HepG2 (cell line): ENCODE data around the gene CHST14. TPM values are rescaled to one million over a fixed set of nuclear protein-coding genes. Genes with fewer than 3 reads are reported as not detected.

Experiments used
- FOXJ3 ChIP-seq: sonication (generic); formaldehyde crosslinking; IDR thresholded peaks from 2 replicates; pipeline ENCODE4 v1.4.0; 2020; ENCODE audit warnings: missing genetic modification reagents, mild to moderate bottlenecking, borderline replicate concordance
- HDAC6 ChIP-seq: fragments of 200-600 bp; sonication (generic); IDR thresholded peaks from 2 replicates; pipeline ENCODE4 v1.7.0; 2017; ENCODE audit warnings: mild to moderate bottlenecking, antibody characterized with exemption, low read length, low read depth
- NCOR1 ChIP-seq: fragments of 200-600 bp; sonication (generic); IDR thresholded peaks from 2 replicates; pipeline ENCODE4 v1.7.0; 2017; ENCODE audit warnings: antibody characterized with exemption, low read length, borderline replicate concordance
- ZNF44 ChIP-seq: sonication (generic); formaldehyde crosslinking; IDR thresholded peaks from 2 replicates; pipeline ENCODE4 v1.5.1; 2020; ENCODE audit warnings: mild to moderate bottlenecking, missing genetic modification reagents
- polyA plus RNA-seq, 8 experiments: library from polyadenylated mRNA; depleted of rRNA in 3 of 8; stranded (reverse) in 7 of 8; unstranded in 1 of 8; fragments of >200 nt; fragmentation: Illumina TruSeq in 4 of 8; extraction: Trizol in 4 of 8; gene quantifications; 2 replicates each; pipeline versions ENCODE4 v1.2.1 to v1.2.3, GENCODE V29; 2011 to 2016; ENCODE audit warnings: low read depth in 4 of 8, missing spikeins in 1 of 8, mixed read lengths in 1 of 8; ENCODE audit not compliant: insufficient read depth in 1 of 8
- total RNA-seq, 5 experiments: library from RNA; depleted of rRNA; stranded (reverse); fragments of >200 nt; fragmentation: Illumina TruSeq; extraction: Trizol; gene quantifications; 2 replicates each; pipeline ENCODE4 v1.2.3, GENCODE V29; 2016; ENCODE audit warnings: low read depth in 1 of 5
- TF ChIP-seq, protein P1 (sequence below): fragments of 450-650 bp; IDR thresholded peaks from 2 replicates; pipeline ENCODE4 v1.6.1; 2017
- TF ChIP-seq, protein P2 (sequence below), 2 experiments: sonication (generic) in 1 of 2; formaldehyde crosslinking in 1 of 2; IDR thresholded peaks; 2 replicates each; pipeline versions ENCODE4 v1.5.1 to v1.6.1; 2011 to 2020; ENCODE audit warnings: borderline replicate concordance in 1 of 2, low read depth in 1 of 2, low read length in 1 of 2, mild to moderate bottlenecking in 1 of 2, missing genetic modification reagents in 1 of 2, moderate library complexity in 1 of 2
- TF ChIP-seq, protein P3 (sequence below): sonication (generic); formaldehyde crosslinking; IDR thresholded peaks from 2 replicates; pipeline ENCODE4 v1.8.1; 2023; ENCODE audit warnings: missing genetic modification reagents, mild to moderate bottlenecking, borderline replicate concordance
- TF ChIP-seq, protein P4 (sequence below): IDR thresholded peaks from 2 replicates; pipeline ENCODE4 v1.6.1; 2016; ENCODE audit warnings: mild to moderate bottlenecking
- TF ChIP-seq, protein P5 (sequence below): sonication (generic); formaldehyde crosslinking; IDR thresholded peaks from 2 replicates; pipeline ENCODE4 v1.5.0; 2020; ENCODE audit warnings: mild to moderate bottlenecking, missing genetic modification reagents, borderline replicate concordance
- TF ChIP-seq, protein P6 (sequence below): sonication (generic); formaldehyde crosslinking; IDR thresholded peaks from 2 replicates; pipeline ENCODE4 v1.9.0; 2021; ENCODE audit warnings: mild to moderate bottlenecking, missing genetic modification reagents

The CHST14 gene
- total and polyA plus RNA-seq, 2 of the 13 experiments (the other 11 are each of a cell fraction or from before 2014, with no cell fraction given), result 8.9 to 12.4 TPM

DNA sequence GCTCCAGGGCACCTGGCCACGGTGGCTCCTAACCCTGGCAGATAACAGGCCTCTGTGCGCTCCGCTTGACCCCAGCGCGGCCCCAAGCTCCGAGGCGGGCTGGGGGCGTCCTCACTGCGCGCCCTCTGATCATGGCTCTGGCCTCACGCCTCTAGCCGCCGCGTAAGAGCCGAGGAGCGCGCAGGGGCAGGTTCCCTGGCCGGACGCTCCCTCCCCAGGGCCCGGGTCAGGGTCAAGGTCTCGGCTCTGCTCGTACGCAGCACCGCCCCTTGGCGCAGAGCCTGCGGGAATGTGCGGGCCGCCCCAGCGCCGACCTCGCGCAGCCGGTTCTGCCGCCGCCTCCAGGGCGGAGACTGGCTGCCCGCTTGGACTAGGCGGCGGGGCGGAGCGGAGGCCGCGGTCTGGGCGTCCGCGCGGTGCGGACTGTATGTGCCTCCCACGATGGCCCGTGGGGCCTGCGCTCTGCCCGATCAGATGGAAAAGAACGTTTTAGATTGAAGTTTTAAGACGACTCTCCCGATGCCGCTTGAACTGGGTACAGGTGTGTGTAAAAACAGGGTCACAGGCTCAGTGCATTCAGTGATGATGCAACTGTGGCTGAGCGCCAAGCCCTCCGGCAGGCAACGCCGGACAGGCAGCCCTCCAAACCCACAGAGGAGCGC, 40.8 kb downstream of the CHST14 start (continued):
- TF ChIP-seq, protein P1, sequence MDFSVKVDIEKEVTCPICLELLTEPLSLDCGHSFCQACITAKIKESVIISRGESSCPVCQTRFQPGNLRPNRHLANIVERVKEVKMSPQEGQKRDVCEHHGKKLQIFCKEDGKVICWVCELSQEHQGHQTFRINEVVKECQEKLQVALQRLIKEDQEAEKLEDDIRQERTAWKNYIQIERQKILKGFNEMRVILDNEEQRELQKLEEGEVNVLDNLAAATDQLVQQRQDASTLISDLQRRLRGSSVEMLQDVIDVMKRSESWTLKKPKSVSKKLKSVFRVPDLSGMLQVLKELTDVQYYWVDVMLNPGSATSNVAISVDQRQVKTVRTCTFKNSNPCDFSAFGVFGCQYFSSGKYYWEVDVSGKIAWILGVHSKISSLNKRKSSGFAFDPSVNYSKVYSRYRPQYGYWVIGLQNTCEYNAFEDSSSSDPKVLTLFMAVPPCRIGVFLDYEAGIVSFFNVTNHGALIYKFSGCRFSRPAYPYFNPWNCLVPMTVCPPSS, result no peak
- peak; percentile 14; the same call in 1 of the 2 replicates for TF ChIP-seq FOXJ3 (CRISPR knock-in tag)
- TF ChIP-seq, protein P2, sequence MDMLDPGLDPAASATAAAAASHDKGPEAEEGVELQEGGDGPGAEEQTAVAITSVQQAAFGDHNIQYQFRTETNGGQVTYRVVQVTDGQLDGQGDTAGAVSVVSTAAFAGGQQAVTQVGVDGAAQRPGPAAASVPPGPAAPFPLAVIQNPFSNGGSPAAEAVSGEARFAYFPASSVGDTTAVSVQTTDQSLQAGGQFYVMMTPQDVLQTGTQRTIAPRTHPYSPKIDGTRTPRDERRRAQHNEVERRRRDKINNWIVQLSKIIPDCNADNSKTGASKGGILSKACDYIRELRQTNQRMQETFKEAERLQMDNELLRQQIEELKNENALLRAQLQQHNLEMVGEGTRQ (IDR thresholded peaks at IDR 0.05; ENCODE audit: low read depth, low read length), result no peak
- TF ChIP-seq, protein P2 (CRISPR knock-in tag; IDR thresholded peaks at IDR 0.05; ENCODE audit: borderline replicate concordance), result no peak
- no peak for TF ChIP-seq NCOR1
- TF ChIP-seq, protein P3, sequence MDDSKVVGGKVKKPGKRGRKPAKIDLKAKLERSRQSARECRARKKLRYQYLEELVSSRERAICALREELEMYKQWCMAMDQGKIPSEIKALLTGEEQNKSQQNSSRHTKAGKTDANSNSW (CRISPR knock-in tag), result no peak
- no peak for TF ChIP-seq HDAC6
- TF ChIP-seq ZNF44 (CRISPR knock-in tag), result peak; percentile 80; the same call in 1 of the 2 replicates
- TF ChIP-seq, protein P4, sequence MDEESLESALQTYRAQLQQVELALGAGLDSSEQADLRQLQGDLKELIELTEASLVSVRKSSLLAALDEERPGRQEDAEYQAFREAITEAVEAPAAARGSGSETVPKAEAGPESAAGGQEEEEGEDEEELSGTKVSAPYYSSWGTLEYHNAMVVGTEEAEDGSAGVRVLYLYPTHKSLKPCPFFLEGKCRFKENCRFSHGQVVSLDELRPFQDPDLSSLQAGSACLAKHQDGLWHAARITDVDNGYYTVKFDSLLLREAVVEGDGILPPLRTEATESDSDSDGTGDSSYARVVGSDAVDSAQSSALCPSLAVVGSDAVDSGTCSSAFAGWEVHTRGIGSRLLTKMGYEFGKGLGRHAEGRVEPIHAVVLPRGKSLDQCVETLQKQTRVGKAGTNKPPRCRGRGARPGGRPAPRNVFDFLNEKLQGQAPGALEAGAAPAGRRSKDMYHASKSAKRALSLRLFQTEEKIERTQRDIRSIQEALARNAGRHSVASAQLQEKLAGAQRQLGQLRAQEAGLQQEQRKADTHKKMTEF, result peak; percentile 82
- TF ChIP-seq, protein P5, sequence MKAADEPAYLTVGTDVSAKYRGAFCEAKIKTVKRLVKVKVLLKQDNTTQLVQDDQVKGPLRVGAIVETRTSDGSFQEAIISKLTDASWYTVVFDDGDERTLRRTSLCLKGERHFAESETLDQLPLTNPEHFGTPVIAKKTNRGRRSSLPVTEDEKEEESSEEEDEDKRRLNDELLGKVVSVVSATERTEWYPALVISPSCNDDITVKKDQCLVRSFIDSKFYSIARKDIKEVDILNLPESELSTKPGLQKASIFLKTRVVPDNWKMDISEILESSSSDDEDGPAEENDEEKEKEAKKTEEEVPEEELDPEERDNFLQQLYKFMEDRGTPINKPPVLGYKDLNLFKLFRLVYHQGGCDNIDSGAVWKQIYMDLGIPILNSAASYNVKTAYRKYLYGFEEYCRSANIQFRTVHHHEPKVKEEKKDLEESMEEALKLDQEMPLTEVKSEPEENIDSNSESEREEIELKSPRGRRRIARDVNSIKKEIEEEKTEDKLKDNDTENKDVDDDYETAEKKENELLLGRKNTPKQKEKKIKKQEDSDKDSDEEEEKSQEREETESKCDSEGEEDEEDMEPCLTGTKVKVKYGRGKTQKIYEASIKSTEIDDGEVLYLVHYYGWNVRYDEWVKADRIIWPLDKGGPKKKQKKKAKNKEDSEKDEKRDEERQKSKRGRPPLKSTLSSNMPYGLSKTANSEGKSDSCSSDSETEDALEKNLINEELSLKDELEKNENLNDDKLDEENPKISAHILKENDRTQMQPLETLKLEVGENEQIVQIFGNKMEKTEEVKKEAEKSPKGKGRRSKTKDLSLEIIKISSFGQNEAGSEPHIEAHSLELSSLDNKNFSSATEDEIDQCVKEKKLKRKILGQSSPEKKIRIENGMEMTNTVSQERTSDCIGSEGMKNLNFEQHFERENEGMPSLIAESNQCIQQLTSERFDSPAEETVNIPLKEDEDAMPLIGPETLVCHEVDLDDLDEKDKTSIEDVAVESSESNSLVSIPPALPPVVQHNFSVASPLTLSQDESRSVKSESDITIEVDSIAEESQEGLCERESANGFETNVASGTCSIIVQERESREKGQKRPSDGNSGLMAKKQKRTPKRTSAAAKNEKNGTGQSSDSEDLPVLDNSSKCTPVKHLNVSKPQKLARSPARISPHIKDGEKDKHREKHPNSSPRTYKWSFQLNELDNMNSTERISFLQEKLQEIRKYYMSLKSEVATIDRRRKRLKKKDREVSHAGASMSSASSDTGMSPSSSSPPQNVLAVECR (CRISPR knock-in tag), result peak; percentile 76; the same call in 1 of the 2 replicates
- TF ChIP-seq, protein P6, sequence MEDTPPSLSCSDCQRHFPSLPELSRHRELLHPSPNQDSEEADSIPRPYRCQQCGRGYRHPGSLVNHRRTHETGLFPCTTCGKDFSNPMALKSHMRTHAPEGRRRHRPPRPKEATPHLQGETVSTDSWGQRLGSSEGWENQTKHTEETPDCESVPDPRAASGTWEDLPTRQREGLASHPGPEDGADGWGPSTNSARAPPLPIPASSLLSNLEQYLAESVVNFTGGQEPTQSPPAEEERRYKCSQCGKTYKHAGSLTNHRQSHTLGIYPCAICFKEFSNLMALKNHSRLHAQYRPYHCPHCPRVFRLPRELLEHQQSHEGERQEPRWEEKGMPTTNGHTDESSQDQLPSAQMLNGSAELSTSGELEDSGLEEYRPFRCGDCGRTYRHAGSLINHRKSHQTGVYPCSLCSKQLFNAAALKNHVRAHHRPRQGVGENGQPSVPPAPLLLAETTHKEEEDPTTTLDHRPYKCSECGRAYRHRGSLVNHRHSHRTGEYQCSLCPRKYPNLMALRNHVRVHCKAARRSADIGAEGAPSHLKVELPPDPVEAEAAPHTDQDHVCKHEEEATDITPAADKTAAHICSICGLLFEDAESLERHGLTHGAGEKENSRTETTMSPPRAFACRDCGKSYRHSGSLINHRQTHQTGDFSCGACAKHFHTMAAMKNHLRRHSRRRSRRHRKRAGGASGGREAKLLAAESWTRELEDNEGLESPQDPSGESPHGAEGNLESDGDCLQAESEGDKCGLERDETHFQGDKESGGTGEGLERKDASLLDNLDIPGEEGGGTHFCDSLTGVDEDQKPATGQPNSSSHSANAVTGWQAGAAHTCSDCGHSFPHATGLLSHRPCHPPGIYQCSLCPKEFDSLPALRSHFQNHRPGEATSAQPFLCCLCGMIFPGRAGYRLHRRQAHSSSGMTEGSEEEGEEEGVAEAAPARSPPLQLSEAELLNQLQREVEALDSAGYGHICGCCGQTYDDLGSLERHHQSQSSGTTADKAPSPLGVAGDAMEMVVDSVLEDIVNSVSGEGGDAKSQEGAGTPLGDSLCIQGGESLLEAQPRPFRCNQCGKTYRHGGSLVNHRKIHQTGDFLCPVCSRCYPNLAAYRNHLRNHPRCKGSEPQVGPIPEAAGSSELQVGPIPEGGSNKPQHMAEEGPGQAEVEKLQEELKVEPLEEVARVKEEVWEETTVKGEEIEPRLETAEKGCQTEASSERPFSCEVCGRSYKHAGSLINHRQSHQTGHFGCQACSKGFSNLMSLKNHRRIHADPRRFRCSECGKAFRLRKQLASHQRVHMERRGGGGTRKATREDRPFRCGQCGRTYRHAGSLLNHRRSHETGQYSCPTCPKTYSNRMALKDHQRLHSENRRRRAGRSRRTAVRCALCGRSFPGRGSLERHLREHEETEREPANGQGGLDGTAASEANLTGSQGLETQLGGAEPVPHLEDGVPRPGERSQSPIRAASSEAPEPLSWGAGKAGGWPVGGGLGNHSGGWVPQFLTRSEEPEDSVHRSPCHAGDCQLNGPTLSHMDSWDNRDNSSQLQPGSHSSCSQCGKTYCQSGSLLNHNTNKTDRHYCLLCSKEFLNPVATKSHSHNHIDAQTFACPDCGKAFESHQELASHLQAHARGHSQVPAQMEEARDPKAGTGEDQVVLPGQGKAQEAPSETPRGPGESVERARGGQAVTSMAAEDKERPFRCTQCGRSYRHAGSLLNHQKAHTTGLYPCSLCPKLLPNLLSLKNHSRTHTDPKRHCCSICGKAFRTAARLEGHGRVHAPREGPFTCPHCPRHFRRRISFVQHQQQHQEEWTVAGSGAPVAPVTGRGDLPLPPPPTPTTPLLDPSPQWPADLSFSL (CRISPR knock-in tag), result no peak
